DOHH2 (cell line): Measurements from ENCODE around the gene MDH1.

Source experiments
- CTCF ChIP-seq: fragments of 200-600 bp; sonication (generic); IDR thresholded peaks from one replicate; pipeline ENCODE4 v1.5.1; 2014; ENCODE audit warnings: antibody characterized with exemption, mild to moderate bottlenecking, low read depth, low read length; ENCODE audit not compliant: poor library complexity, severe bottlenecking
- EZH2phosphoT487 ChIP-seq: fragments of 200-600 bp; sonication (generic); IDR thresholded peaks from 2 replicates; pipeline ENCODE4 v1.6.1; 2017; ENCODE audit warnings: borderline replicate concordance, mild to moderate bottlenecking, antibody characterized with exemption, low read length, moderate library complexity, mixed read lengths

GRCh38 chr2:63627866-63628265, 39.1 kb downstream of the MDH1 start:
- TF ChIP-seq EZH2phosphoT487 (no peak), CTCF (no peak)
